DND-41 (cell line): ENCODE data around the gene CYB5R3.

Experiments used
- ATAC-seq: fragments of 200-7000 bp; cut with Tn5 transposase; 3 replicates; pipeline ENCODE4 v1.9.1; 2021; ENCODE audit warnings: low read depth; ENCODE audit not compliant: insufficient read depth
- DNase-seq: peaks from one replicate; pipeline ENCODE4 v3.0.0-alpha.2; 2020
- H2AFZ ChIP-seq: 2 replicates; pipeline ENCODE4 v1.6.0; 2012; ENCODE audit warnings: low read depth, low read length
- H3K27ac ChIP-seq: 2 replicates; pipeline ENCODE4 v1.5.1; 2012; ENCODE audit warnings: low read length, inconsistent platforms
- H3K27me3 ChIP-seq: fragments of 200-600 bp; sonication (generic); 2 replicates; pipeline ENCODE4 v1.6.0; 2012; ENCODE audit warnings: low read length, mild to moderate bottlenecking, inconsistent platforms; ENCODE audit not compliant: insufficient read depth, poor library complexity
- H3K36me3 ChIP-seq: 2 replicates; pipeline ENCODE4 v1.5.1; 2012; ENCODE audit warnings: low read length, inconsistent platforms; ENCODE audit not compliant: insufficient read depth
- H3K4me1 ChIP-seq: 2 replicates; pipeline ENCODE4 v1.5.1; 2012; ENCODE audit warnings: mild to moderate bottlenecking, low read length; ENCODE audit not compliant: insufficient read depth
- H3K4me2 ChIP-seq: 2 replicates; pipeline ENCODE4 v1.6.0; 2012; ENCODE audit warnings: mild to moderate bottlenecking, moderate library complexity, low read length, inconsistent platforms; ENCODE audit not compliant: insufficient read depth
- H3K4me3 ChIP-seq, 2 experiments: fragments of 200-600 bp in 1 of 2; shearing (Covaris generic) in 1 of 2; 2 replicates each; pipeline ENCODE4 v1.5.1; 2012 to 2016; ENCODE audit warnings: inconsistent platforms in 2 of 2, low read length in 2 of 2, mild to moderate bottlenecking in 2 of 2, low read depth in 1 of 2, moderate library complexity in 1 of 2
- H3K79me2 ChIP-seq: 2 replicates; pipeline ENCODE4 v1.6.0; 2012; ENCODE audit warnings: low read length, inconsistent platforms; ENCODE audit not compliant: insufficient read depth
- H3K9ac ChIP-seq: 2 replicates; pipeline ENCODE4 v1.6.0; 2012; ENCODE audit warnings: low read depth, mild to moderate bottlenecking, inconsistent platforms, low read length, moderate library complexity
- H3K9me3 ChIP-seq: 2 replicates; pipeline ENCODE4 v1.5.1; 2012; ENCODE audit warnings: low read length, moderate library complexity, mild to moderate bottlenecking, inconsistent platforms; ENCODE audit not compliant: insufficient read depth, severe bottlenecking
- H4K20me1 ChIP-seq: 2 replicates; pipeline ENCODE4 v1.6.0; 2012; ENCODE audit warnings: low read length; ENCODE audit not compliant: insufficient read depth
- CTCF ChIP-seq: IDR thresholded peaks from 2 replicates; pipeline ENCODE4 v1.5.1; 2012; ENCODE audit warnings: borderline replicate concordance, low read length, moderate library complexity, mild to moderate bottlenecking; ENCODE audit not compliant: poor library complexity, severe bottlenecking; ENCODE audit errors: extremely low read depth
- EZH2 ChIP-seq: IDR thresholded peaks from 3 replicates; pipeline ENCODE4 v1.6.1; 2012; ENCODE audit warnings: borderline replicate concordance, low read depth, mild to moderate bottlenecking, moderate library complexity, low read length, inconsistent platforms; ENCODE audit not compliant: severe bottlenecking

Gene CYB5R3

GRCh38 chr22:42692239-42693054, 43.3 kb upstream of the CYB5R3 start:
- no peaks in the 10 kb centered on the region for H4K20me1 ChIP-seq
- no peak overlapping the region for H3K4me3 ChIP-seq
- no peaks in the 10 kb centered on the region for H3K36me3 ChIP-seq
- H3K4me2 ChIP-seq = no peak overlapping the region
- H3K79me2 ChIP-seq = no peaks in the 10 kb centered on the region
- H3K4me1 ChIP-seq = no peaks in the 10 kb centered on the region
- no peak overlapping the region for H3K27ac ChIP-seq
- H2AFZ ChIP-seq = no peak overlapping the region
- DNase-seq (no peak), ATAC-seq (no peak)
- H3K9me3 ChIP-seq = no peaks in the 10 kb centered on the region
- no peaks in the 10 kb centered on the region for H3K27me3 ChIP-seq
- TF ChIP-seq EZH2 (no peak), CTCF (peak; percentile 17)
- H3K9ac ChIP-seq = no peak overlapping the region

- Histone ChIP-seq H3K4me3 (no peak overlapping the region), H3K79me2 (no peaks in the 10 kb centered on the region), H3K27ac (no peak overlapping the region), H3K4me1 (no peaks in the 10 kb centered on the region), H3K36me3 (no peaks in the 10 kb centered on the region), H3K9ac (no peak overlapping the region), H3K27me3 (no peaks in the 10 kb centered on the region), H4K20me1 (no peaks in the 10 kb centered on the region), H3K9me3 (no peaks in the 10 kb centered on the region), H2AFZ (no peak overlapping the region), H3K4me2 (no peak overlapping the region)
- TF ChIP-seq CTCF (no peak), EZH2 (no peak)
- ATAC-seq (no peak), DNase-seq (no peak)
Measured at GRCh38 chr22:42691440-42691839, 42.2 kb upstream of the CYB5R3 start.

GRCh38 chr22:42688241-42689211, 39.3 kb upstream of the CYB5R3 start:
- Histone ChIP-seq H3K36me3 (no peaks in the 10 kb centered on the region), H3K27ac (no peak overlapping the region), H3K79me2 (no peaks in the 10 kb centered on the region), H3K27me3 (peaks cover 2% of the 10 kb centered on the region), H2AFZ (no peak overlapping the region), H3K9ac (no peak overlapping the region), H3K4me2 (no peak overlapping the region), H3K4me1 (no peaks in the 10 kb centered on the region), H3K4me3 (no peak overlapping the region), H4K20me1 (no peaks in the 10 kb centered on the region), H3K9me3 (no peaks in the 10 kb centered on the region)
- TF ChIP-seq EZH2 = no peak
- TF ChIP-seq CTCF = no peak
- DNase-seq (no peak), ATAC-seq (no peak)
